Measurements from ENCODE around the gene PGPEP1.
A peak's percentile ranks its signal among the peaks of the same experiment; 100 is the strongest.
"Not testable (repeated sequence)": the region's sequence is repeated elsewhere in the genome, so short reads cannot be mapped to it uniquely, and the experiment has no call there.

PGPEP1 gene

DNA sequence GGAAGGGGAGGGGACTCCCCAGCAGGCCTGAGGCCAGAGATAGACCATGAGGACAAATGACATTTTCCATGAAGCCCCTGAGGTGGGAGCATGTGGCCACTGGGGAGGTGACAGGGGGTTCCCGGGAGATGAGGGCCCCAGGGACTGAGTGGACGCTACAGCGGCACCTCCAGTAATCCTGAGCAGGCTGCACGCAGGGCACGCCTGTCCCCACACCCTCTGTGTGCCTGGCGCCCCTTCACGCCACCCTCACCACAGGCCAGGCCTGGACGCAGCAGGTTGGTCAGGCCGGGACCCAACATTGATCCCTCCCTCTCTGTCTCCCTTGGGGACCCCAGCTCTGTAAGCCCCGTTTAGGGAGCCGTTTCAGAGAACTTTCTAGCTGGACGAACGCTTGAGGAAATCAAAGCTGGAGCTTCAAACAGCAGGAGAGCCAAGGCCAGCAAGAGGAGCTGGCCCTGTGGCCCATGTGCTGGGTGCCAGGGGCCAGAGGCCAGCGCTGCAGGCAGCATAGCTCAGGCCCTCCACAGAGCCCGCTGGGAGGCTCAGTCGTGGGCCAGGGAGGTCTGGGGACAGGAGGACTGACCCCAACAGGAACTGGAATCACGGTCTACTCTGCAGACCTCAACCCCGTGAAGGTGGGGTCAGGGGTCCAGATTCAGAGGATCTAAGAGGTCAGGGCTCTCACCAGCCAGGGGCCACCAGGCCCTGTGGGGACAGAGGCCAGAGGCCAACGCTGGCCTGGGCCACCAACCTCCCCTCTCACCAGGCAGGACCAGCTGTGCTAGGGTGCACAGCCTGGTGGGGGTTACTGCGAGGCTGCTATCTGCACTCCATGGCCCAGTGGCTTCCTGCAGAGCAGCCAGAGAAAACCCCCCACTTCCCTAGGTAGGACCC lies 32.1 kb upstream of the PGPEP1 start:
- DNase-seq, result no peak

DNA sequence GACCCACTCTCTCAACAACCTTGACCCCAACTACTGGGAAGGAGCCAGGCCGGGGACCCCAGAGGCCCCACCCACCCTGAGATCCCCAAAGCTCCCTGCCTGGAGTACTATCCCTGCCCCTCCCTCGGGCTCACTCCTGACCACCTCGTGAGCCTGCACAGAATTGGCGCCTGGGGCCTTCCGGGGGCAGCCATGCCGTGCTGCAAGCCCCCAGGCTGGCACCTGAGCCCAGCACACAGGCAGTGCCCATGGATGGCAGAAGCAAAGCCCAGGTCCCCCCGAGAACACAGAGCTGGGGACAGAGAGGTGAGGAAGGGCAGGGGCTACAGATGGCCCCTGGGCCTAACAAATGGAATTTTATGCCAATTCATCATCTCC lies 31.5 kb upstream of the PGPEP1 start:
- DNase-seq, result no peak

DNA sequence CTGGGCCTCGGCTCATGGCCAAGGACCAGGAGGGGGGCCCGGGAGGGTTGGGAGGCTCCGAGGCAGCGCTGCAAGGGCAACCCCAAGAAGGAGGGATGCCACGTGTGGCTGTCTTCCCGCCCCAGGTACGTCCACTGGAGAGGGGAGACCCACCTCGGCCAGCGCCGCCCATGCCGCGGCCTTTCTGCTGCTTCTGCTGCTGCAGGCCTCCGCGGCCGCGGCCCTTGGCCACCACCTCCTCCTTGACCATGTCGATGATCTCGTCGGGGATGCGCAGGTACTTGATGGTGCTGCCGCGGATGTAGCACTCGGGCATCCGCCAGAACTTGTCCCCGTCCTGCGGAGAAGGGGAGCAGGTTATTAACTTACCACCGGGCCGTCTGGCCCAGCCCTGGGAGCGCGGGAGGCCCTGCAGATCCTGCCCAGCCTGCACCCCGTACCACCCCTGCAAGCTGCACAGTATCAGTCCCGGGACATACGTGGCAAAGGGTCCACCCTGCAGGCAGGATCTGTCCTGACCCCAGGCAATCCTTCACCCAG lies 30.8 kb upstream of the PGPEP1 start:
- DNase-seq, result no peak

DNA sequence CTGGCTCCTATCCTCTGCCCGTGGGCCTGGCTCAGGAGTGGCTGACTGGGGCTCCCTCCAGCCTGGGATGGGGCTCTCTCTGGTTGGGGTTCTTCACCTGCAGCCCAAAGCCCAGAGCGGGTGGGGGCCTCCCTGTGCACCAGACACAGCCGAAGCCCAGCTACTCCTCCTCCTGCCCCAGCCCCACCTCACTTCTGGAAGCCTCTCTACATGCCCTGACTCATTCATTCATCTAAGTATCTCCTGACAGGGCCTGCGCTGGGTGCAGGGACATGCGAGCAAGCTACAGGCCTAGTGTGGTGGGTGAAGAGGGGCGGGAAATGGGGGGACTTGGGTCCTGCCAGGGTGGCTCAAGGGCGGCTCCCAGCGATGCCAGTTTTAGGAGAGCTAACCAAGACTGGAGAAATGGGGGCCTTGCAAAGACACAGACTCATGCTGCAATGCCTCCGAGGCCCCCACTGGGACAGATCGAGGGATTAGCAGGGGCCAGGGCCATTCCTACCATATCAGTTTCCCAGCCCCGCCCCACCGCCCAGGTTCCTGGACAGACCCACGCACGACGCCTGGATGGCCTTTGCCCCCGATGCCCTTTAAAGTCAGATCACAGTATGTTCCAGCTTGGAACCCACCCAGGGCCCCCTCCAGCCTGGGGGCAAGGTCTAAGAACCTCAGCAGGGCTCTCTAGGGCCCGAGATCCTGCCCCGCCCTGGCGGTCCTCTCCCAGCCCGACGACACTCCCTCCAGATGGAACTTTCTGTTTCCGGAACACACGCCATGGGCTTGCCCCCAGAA lies 30.1 kb upstream of the PGPEP1 start:
- no peak for DNase-seq

DNA sequence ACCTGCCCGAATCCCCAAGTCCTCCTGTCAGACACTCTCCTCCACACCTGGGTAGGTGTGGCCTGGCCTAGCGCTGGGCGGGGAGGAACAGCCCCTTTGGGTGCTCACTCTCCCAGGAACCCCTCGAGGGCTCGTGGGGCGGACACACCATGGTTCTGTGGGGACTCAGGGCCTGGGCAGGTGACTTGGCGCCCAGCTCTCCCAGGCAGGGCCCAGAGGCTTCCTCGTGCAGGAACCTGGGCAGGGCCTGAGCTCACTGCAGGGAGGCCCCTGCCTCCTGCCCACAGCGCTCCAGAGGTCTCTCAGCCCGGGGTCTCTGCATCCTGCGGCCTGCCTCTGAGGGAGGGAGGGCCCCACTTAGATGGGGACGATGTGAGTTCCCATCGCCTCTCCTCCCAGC lies 29.4 kb upstream of the PGPEP1 start:
- DNase-seq, result no peak

DNA sequence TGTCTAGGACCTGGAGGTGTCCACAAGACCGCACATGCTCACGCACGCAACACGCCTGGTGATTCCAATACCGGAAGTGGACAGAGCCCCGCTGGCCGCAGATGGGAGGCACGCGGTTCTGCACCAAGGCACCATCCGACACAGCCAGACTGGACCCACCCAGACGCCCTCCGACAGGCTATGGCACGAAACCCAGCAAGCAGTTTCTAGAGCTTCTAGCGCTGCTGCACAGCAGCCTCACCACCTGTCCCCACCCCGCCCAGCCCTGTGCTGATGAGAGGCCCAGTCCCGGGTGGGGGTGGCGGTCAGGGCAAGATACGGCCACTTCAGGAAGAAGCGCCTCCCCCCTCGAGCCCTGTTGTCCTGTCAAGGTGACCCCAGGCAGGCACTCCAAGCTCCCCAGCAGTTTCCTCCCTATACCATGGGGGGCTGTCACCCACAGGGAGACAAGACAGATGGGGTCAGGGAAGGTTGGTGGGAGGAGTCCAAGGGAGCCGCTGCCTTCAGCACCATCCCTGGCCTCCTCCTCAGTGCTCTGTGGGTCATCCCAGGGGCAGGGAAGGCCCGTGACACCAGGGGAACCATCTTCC lies 28.8 kb upstream of the PGPEP1 start:
- DNase-seq, result no peak

DNA sequence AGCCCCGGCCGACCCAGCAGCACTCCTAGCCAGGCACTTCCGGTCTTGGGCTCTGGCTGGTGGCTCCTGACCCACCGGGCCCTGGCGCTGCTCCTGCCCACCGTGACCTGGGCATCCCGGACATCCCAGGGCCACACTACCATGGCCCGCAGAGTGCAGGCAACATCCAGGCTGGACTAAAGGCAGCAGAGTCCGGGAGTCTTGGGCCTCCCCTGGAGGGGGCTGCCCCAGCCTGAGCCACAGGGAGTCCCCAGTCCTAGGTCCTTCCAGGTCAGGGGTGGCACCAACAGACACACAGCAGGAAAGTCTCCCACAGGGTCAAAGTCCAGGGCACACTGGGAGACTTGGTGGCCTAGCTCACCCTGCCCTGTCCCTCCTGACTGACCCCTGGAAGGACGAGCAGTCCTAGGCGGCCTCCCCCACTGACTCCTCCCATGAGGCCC lies 28.3 kb upstream of the PGPEP1 start:
- no peak for DNase-seq

DNA sequence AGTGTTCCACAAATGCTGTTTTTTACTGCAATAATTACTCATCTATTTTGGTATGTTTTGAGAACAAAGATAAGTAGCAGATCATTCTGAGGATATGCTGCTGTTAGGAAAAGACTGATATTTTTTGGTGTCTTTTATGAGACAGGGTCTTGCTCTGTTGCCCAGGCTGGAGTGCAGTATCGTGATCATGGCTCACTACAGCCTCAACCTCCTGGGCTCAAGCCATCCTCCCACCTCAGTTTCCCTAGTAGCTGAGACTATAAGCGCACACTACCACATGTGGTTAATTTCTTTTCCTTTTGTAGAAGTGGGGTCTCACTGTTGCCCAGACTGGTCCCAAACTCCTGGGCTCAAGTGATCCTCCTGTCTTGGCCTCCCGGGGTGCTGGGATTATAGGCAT lies 27.0 kb upstream of the PGPEP1 start:
- no peak for DNase-seq

DNA sequence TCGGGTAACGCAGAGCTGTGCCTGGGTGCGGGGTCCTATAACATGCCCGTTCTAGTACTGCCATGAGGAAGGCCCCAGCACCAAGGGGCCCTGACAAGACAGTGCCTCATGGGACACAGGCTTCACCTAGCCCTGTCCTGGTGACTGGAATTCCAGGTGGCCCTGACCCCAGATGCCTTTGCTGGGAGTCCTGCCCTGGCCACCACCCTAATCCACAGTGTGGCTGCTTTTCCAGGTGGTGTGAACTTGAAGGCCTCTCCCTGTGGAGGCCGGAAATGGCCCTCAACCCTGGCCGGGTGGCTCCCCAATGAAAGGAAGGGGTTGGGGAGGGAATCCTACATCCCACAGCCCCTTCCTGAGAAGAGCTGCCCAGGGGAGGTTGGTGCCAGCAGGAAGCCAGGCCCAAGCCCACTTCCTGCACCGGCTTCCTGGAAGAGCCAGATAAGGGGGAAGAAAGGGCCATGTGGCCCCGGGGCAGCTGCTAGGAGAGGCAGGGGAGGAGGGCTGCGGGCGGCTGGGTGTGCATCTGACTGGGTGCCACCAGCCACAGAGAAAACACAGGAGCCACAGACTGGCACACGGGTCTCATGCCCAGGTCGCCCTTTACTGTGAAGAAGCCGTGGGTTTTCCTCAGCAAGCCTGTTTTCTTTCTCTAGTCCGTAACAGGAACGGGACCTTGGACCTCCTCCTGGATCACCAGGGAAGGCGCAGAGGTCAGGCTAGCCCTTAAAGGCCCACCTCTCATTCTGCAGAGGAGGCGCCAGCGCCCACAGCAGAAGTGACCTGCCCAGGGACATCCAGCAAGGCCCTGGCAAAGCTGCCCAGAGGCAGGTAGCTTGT lies 22.2 kb upstream of the PGPEP1 start:
- no peak for DNase-seq

DNA sequence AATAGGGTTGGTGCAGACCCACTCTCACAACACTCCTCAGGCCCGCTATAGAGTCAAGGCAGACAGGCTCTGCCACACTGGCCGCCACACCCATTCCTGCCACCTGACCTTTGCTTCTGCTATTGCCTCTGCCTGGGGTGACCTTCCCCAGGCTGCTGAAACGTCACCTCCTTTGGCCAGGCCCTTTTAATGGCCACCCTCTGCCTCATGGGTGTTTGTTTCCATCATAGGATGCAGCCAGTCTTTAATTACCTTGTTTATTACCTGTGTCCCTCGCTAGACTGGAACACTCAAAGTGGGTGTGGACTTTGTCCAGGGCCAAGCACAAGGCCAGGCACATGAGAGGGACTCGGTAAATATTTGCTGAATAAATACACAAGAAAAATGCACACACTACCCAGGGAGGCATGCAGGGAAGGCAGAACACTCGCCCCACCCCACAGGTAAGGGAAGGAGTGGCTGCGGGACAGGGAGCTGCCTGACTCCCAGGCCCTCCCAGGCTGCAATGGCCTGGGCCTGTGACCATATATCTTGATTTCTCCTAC lies 20.7 kb upstream of the PGPEP1 start:
- DNase-seq, result no peak

DNA sequence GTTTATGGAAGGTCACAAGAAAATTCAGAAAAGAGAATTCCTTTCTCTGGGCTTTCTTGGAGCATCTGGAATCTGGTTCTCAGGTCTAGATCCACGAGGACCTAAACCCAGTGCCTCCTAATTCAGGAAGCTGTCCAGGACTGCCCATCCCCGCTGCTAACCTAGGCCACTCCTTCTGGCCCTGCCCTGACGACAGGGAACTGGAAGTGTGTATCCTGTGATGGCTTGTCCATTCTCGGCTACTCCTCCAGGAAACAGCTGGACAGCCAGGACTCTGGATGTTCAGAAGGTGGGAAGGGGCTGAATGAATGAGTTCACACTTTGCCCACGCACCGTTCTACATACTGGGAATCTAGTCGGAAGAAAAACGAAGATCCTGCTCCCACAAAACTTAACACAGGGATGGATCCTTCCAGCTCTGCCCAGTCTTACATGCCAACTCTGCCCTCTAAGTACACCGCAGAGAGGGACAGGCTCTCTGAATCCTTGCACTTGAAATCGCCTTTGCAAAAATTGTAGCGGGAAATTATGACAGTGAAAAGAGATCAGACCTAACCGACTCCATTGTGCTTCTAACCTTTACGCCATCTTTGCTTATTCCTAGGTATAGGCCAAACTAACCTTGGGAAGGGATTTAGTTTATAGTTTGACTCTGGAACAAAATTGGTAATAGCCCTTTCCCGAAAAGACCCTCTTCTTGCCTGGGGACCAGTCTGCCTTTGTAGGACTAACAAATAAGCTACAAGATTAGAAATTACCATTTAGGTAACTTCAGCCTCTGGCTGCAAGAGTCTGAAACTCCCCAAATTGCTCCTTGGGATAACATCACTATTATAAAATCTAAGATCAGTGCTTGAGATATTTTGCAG lies 19.3 kb upstream of the PGPEP1 start:
- DNase-seq, result no peak

DNA sequence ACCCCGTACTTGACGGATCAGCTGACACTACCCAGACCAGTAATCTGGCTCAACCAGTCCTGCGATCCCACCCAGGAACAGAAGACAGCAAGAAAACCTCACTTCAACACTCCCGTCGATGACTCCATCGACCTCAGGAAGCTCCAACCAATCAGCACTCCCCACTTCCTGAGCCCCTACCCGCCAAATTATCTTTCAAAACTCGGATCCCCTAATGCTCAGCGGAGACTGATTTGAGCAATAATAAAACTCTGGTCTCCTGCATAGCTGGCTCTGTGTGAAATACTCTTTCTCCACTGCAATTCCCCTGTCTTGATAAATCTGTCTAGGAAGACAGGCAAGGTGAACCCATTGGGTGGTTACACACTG lies 18.7 kb upstream of the PGPEP1 start:
- peak; percentile 63 for DNase-seq

DNA sequence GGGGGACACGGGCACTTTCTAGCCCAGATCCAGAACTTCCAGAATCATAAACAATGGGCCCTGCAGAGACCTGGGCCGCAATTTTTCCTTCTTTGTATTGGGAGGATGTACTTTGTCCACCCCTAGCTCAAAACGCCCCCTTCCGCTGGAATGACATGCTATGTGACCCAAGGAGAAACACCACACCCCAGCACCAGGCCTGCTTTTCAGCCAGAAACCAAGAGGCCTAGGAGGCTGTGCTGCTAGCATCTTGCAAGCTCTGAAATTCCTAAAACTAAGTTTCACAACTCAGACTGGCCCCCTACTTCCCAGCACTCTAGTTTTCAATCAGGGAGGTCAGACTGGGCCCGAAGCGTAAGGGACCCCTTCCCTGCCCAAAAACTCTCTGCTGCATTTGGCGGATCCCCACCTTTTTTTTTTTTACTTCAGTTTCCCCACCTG lies 18.1 kb upstream of the PGPEP1 start:
- peak; percentile 79 for DNase-seq

DNA sequence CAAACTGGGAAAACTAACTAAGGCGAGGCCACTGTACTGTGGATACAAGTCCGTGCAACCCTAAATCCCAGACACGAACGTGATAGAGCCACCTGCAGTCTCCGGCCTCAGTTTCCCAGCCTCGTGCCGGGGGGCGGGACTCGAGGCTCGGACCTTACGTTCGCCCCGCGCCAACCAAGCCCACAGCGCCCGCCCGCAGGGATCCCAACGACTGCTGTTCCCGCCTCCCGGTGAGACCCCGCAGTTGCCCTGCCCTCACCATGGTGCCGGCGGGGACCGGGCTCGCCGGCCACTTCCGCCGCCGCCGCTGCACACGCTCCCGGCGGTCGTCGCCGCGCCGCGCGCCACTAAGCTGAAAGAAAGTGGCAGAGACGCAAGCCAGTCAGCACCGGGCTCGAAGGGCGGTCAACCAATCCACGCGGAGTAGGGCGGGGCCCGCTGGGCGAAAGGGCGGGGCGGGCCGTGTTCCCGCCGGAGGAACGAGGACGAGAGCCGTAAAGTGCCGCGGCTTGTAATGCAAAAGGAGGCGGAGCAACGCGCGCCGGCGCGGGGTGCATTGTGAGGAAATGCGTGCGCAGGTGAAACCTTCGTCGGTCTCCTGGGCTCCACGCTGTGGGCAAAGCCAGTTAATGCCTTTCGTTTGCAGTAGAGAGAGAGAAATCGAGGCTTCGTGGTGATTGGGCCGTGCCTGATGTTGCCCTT lies 17.5 kb upstream of the PGPEP1 start, which contains the start of gene LSM4:
TSS of gene LSM4 (minus strand) at position 318 of the 702 bp plus-strand sequence. CDS start at position 262, 56 bp downstream.
- peak; percentile 97 for DNase-seq

DNA sequence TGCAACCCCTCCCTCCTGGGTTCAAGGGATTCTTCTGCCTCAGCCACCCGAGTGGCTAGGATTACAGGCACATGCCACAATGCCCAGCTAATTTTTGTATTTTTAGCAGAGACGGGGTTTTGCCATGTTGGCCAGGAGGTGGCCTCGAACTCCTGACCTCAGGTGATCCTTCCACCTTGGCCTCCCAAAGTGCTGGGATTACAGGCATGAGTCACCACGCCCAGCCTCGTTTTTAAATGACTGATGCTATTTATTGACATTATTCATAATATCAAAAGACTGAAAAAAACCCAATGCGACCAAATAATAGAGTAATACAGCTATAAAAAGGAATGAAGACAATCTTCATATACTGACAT lies 16.0 kb upstream of the PGPEP1 start:
- not testable (repeated sequence) for DNase-seq

DNA sequence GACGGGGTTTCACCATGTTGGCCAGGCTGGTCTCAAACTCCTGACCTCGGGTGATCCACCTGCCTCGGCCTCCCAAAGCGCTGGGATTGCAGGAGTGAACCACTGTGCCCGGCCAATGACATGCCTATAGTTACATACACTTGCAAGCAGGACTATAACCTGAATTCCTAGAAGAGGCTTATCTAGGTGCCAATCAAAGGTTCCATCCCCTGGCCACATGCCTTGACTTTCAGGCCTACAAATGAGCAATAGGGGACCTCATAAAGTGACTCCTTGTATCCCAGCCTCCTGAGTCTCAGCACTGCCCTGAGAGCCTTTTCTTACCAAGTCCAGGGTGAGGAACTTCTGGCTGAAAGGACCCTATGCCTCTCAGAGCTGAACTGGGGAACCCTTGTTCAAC lies 13.6 kb upstream of the PGPEP1 start:
- no peak for DNase-seq

DNA sequence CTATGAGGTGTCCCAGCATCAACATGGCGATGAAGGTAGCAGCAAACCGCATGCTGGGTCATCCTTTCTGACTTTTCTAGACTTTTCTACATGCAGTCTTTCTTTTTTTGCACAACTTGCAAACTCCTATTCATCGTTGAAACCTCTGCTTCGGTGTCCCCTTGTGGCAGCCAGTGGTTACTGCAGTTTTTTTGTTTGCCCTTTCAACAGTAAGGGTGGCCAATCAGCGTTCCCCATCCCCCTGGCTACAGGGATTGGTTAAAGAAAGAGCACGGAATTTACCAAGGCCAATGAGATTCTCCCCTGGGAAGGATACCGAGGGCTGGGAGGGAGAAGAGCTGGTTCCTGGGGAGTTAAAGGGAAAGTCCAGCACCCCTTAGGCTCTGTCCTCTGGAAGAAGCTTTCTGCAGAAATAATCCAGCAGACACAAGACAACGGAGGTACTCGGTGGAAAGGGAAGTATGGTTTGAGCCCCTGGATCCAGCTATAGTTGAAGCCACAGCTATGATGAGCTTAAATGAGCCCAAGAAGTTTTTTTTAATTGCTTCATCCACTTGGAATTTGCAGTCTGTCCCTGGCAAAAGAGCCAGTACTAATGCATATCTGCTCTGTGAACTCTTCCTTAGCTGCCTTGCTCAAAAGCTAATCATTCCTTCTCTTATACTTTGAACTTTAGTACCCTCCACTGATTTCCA lies 11.9 kb upstream of the PGPEP1 start:
- peak; percentile 98 for DNase-seq

DNA sequence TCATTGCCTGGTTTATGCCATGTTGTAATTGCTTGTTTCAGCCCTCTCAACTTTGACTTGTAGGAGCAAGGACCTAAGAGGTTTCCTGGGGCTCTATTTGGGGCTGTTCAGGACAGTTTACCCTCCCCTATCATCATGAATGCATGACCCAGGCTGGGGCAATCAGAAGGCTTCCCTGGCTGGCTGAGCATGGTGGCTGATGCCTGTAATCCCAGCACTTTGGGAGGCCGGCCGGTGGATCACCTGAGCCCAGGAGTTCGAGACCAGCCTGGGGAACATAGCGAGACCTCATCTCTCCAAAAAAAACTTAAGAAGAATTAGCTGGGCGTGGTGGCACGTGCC lies 11.4 kb upstream of the PGPEP1 start:
- DNase-seq, result no peak

DNA sequence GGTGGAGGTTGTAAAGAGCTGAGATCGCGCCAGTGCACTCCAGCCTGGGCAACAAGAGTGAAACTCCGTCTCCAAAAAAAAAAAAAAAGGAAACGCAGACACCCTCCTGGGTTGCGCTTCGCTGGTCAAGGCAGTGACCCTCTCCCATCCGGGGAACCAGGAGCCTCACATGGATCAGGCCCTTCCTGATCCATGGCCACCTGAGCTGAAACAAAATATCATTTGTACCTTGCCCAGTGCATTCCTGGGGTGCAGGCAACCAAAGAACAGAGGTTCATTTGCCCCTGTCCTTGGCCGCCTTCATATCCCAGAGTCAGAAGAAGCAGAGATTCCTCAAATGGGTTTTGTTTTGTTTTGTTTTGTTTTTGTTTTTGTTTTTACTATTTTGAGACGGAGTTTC lies 9.5 kb upstream of the PGPEP1 start:
- DNase-seq, result no peak
